NCI-H2171 (cell line): Measurements from ENCODE around the gene OLFM4.

Experiments used
- DNase-seq: peaks from one replicate; lab custom pipeline; 2025; lab: John Stamatoyannopoulos, UW

The OLFM4 gene

GRCh38 chr13:53068585-53069520 lies 40.2 kb downstream of the OLFM4 start:
- peak; percentile 90 for DNase-seq

- no peak for DNase-seq
Measured at GRCh38 chr13:53069800-53070199, 41.2 kb downstream of the OLFM4 start.

GRCh38 chr13:53073711-53074110 lies 45.1 kb downstream of the OLFM4 start:
- no peak for DNase-seq

GRCh38 chr13:53074114-53074513 lies 45.5 kb downstream of the OLFM4 start:
- DNase-seq, result no peak

GRCh38 chr13:53075356-53076041 lies 46.9 kb downstream of the OLFM4 start:
- DNase-seq, result peak; percentile 25

GRCh38 chr13:53079691-53080090 lies 51.1 kb downstream of the OLFM4 start:
- peak; percentile 45 for DNase-seq

- DNase-seq, result no peak
Measured at GRCh38 chr13:53088871-53089270, 60.3 kb downstream of the OLFM4 start.

- DNase-seq, result no peak
Measured at GRCh38 chr13:53089951-53090350, 61.3 kb downstream of the OLFM4 start.

GRCh38 chr13:53090461-53090860 lies 61.8 kb downstream of the OLFM4 start:
- no peak for DNase-seq

- no peak for DNase-seq
Measured at GRCh38 chr13:53092931-53093330, 64.3 kb downstream of the OLFM4 start.

GRCh38 chr13:53098455-53098854 lies 69.8 kb downstream of the OLFM4 start:
- DNase-seq, result no peak

- no peak for DNase-seq
Measured at GRCh38 chr13:53100394-53101063, 71.9 kb downstream of the OLFM4 start.
